Activated CD8-positive, alpha-beta memory T cell treated with anti-CD3 and anti-CD28 coated beads for 36 hours (primary cell): ENCODE data around the gene IRF1. TPM values are rescaled to one million over a fixed set of nuclear protein-coding genes. Genes with fewer than 3 reads are reported as not detected.

Experiments used
- total RNA-seq, 2 experiments: library from RNA; stranded (reverse); gene quantifications; one replicate each; pipeline ENCODE4 v1.2.3, GENCODE V29; 2021

IRF1 gene
- total RNA-seq, 2 experiments from 2014 or later = 86.7 to 87.5 TPM

Other genes with a start within 250 kb of the IRF1 start
- gene PDLIM4, start 233.1 kb downstream of the IRF1 start, total RNA-seq = 1 to 10 TPM; 1.1 to 1.4 TPM
- gene SLC22A4, start 196.4 kb downstream of the IRF1 start, total RNA-seq = 1 to 10 TPM; 1.6 to 2.2 TPM
- gene SLC22A5, start 121.1 kb downstream of the IRF1 start, total RNA-seq = 1 to 10 TPM; 5.2 to 5.7 TPM
- gene IL5, start 52.7 kb upstream of the IRF1 start, total RNA-seq = 10 to 100 TPM; 17.6 to 18.7 TPM
- gene RAD50, start 66.2 kb upstream of the IRF1 start, total RNA-seq = 10 to 100 TPM; 41.5 to 43.3 TPM
- gene IL13, start 167.4 kb upstream of the IRF1 start, total RNA-seq = 10 to 100 TPM; 17.8 to 21.0 TPM
- gene IL4, start 183.2 kb upstream of the IRF1 start, total RNA-seq = 1 to 10 TPM; 2.0 to 2.5 TPM
- 10 to 100 TPM; 16.1 to 16.9 TPM for gene KIF3A, start 246.8 kb upstream of the IRF1 start, total RNA-seq